Neural cell (in vitro differentiated cells): ENCODE measurements around the gene HES3. TPM values are rescaled to one million over a fixed set of nuclear protein-coding genes. Genes with fewer than 3 reads are reported as not detected.

Experiments
- H2AFZ ChIP-seq: fragments of 200-600, 300-800 bp; sonication (generic), shearing (Covaris generic); 2 replicates; pipeline ENCODE4 v1.6.0; 2014; ENCODE audit warnings: low read depth, mild to moderate bottlenecking, antibody characterized with exemption, low read length, moderate library complexity
- H3F3A ChIP-seq: fragments of 200-600 bp; shearing (Covaris generic); 2 replicates; pipeline ENCODE4 v1.6.1; 2016; ENCODE audit warnings: mild to moderate bottlenecking, moderate library complexity, mixed read lengths, antibody characterized with exemption, low read length; ENCODE audit not compliant: insufficient read depth, poor library complexity, severe bottlenecking
- H3K27ac ChIP-seq: fragments of 200-600, 300-800 bp; sonication (generic), shearing (Covaris generic); 2 replicates; pipeline ENCODE4 v1.5.1; 2014; ENCODE audit warnings: mild to moderate bottlenecking, low read length, moderate library complexity
- H3K27me3 ChIP-seq: fragments of 300-800, 200-600 bp; sonication (generic), shearing (Covaris generic); 2 replicates; pipeline ENCODE4 v1.6.0; 2014; ENCODE audit warnings: mild to moderate bottlenecking, low read depth, low read length, moderate library complexity; ENCODE audit not compliant: insufficient read depth
- H3K36me3 ChIP-seq: fragments of 300-800, 200-600 bp; sonication (generic), shearing (Covaris generic); 2 replicates; pipeline ENCODE4 v1.5.1; 2014; ENCODE audit warnings: mild to moderate bottlenecking, antibody characterized with exemption, low read length, moderate library complexity; ENCODE audit not compliant: insufficient read depth
- H3K4me2 ChIP-seq: fragments of 300-800, 200-600 bp; sonication (generic), shearing (Covaris generic); 2 replicates; pipeline ENCODE4 v1.6.0; 2014; ENCODE audit warnings: mild to moderate bottlenecking, low read length
- H3K4me3 ChIP-seq: fragments of 300-800, 200-600 bp; sonication (generic), shearing (Covaris generic); 2 replicates; pipeline ENCODE4 v1.5.1; 2014; ENCODE audit warnings: mild to moderate bottlenecking, low read length, moderate library complexity
- H3K79me2 ChIP-seq: fragments of 200-600 bp; shearing (Covaris generic); replicated peaks from 2 replicates; pipeline ENCODE4 v1.6.0; 2014; ENCODE audit warnings: mild to moderate bottlenecking, low read length, moderate library complexity; ENCODE audit not compliant: insufficient read depth
- H3K9ac ChIP-seq: fragments of 300-800, 200-600 bp; sonication (generic), shearing (Covaris generic); 2 replicates; pipeline ENCODE4 v1.6.1; 2016; ENCODE audit warnings: mild to moderate bottlenecking, low read length, mixed read lengths
- H3K9me2 ChIP-seq: fragments of 200-600 bp; shearing (Covaris generic); 2 replicates; pipeline ENCODE4 v1.6.1; 2016; ENCODE audit warnings: mild to moderate bottlenecking, low read length, mixed read lengths; ENCODE audit not compliant: insufficient read depth
- H3K9me3 ChIP-seq: fragments of 200-600, 300-800 bp; sonication (generic), shearing (Covaris generic); 2 replicates; pipeline ENCODE4 v1.6.1; 2016; ENCODE audit warnings: mild to moderate bottlenecking, mixed run types, low read length, moderate library complexity, mixed read lengths
- H4K20me1 ChIP-seq: fragments of 200-600 bp; shearing (Covaris generic); 2 replicates; pipeline ENCODE4 v1.6.1; 2016; ENCODE audit warnings: mild to moderate bottlenecking, mixed run types; ENCODE audit not compliant: insufficient read depth
- CTCF ChIP-seq: fragments of 450-650 bp; IDR thresholded peaks from 2 replicates; pipeline ENCODE4 v1.5.1; 2014; ENCODE audit warnings: antibody characterized with exemption, mild to moderate bottlenecking, moderate library complexity; ENCODE audit not compliant: poor library complexity, severe bottlenecking
- EP300 ChIP-seq: fragments of 450-650 bp; conservative IDR thresholded peaks from 2 replicates; pipeline ENCODE4 v1.6.1; 2014; ENCODE audit warnings: antibody characterized with exemption, mild to moderate bottlenecking, moderate library complexity; ENCODE audit not compliant: poor library complexity, severe bottlenecking
- EZH2 ChIP-seq: fragments of 200-600, 300-800 bp; shearing (Covaris generic), sonication (generic); IDR thresholded peaks from 2 replicates; pipeline ENCODE4 v1.6.1; 2014; ENCODE audit warnings: antibody characterized with exemption, low read length, borderline replicate concordance, mild to moderate bottlenecking; ENCODE audit not compliant: insufficient read depth, poor library complexity, severe bottlenecking
- MXI1 ChIP-seq: fragments of 450-650 bp; conservative IDR thresholded peaks from 2 replicates; pipeline ENCODE4 v1.6.1; 2014; ENCODE audit warnings: antibody characterized with exemption, mild to moderate bottlenecking; ENCODE audit not compliant: poor library complexity, severe bottlenecking
- POLR2AphosphoS5 ChIP-seq: IDR thresholded peaks from 2 replicates; pipeline ENCODE4 v1.6.1; 2012
- RAD21 ChIP-seq: fragments of 450-650 bp; conservative IDR thresholded peaks from 2 replicates; pipeline ENCODE4 v1.6.1; 2014; ENCODE audit warnings: antibody characterized with exemption, mild to moderate bottlenecking, moderate library complexity
- REST ChIP-seq: IDR thresholded peaks from 2 replicates; pipeline ENCODE4 v1.6.1; 2012; ENCODE audit warnings: borderline replicate concordance
- SMC3 ChIP-seq: fragments of 450-650 bp; conservative IDR thresholded peaks from 2 replicates; pipeline ENCODE4 v1.6.1; 2014; ENCODE audit warnings: antibody characterized with exemption, mild to moderate bottlenecking, moderate library complexity; ENCODE audit not compliant: poor library complexity
- TAF1 ChIP-seq: IDR thresholded peaks from 2 replicates; pipeline ENCODE4 v1.6.1; 2012; ENCODE audit warnings: low read depth
- polyA plus RNA-seq: library from polyadenylated mRNA; depleted of rRNA; stranded (reverse); fragments of >200 nt; gene quantifications from 2 replicates; pipeline ENCODE4 v1.2.3, GENCODE V29; 2014

HES3 gene
- polyA plus RNA-seq, 1 donor from 2014 or later: not detected

- Histone ChIP-seq H3K27ac (no peak overlapping the region), H3K9ac (no peak overlapping the region)
- TF ChIP-seq EP300: no peak
- TF ChIP-seq CTCF: peak; percentile 32
- no peak for TF ChIP-seq EZH2
- no peak for TF ChIP-seq MXI1
- TF ChIP-seq RAD21: peak; percentile 41
- TF ChIP-seq POLR2AphosphoS5: no peak
- TF ChIP-seq REST: no peak
- no peak for TF ChIP-seq SMC3
- TF ChIP-seq TAF1: no peak
Observed at GRCh38 chr1:6268415-6268814, 24.4 kb downstream of the HES3 start.

GRCh38 chr1:6269296-6269695, 25.3 kb downstream of the HES3 start:
- Histone ChIP-seq H2AFZ (no peak overlapping the region), H3K27ac (no peak overlapping the region), H3K4me2 (no peak overlapping the region), H3K27me3 (no peaks in the 10 kb centered on the region), H3K79me2 (no peaks in the 10 kb centered on the region), H3K9me3 (no peaks in the 10 kb centered on the region), H3K9me2 (no peaks in the 10 kb centered on the region), H3F3A (no peaks in the 10 kb centered on the region), H3K4me3 (no peak overlapping the region), H4K20me1 (no peaks in the 10 kb centered on the region), H3K9ac (no peak overlapping the region), H3K36me3 (no peaks in the 10 kb centered on the region)
- no peak for TF ChIP-seq MXI1

More at GRCh38 chr1:6268415-6268814, 24.4 kb downstream of the HES3 start:
- Histone ChIP-seq H3K9me3 (no peaks in the 10 kb centered on the region), H3K36me3 (no peaks in the 10 kb centered on the region), H3K27me3 (no peaks in the 10 kb centered on the region), H3K4me3 (no peak overlapping the region), H2AFZ (no peak overlapping the region), H3K79me2 (no peaks in the 10 kb centered on the region), H4K20me1 (no peaks in the 10 kb centered on the region), H3F3A (no peaks in the 10 kb centered on the region), H3K4me2 (no peak overlapping the region), H3K9me2 (no peaks in the 10 kb centered on the region)
